Tibial nerve (tissue), 4 donors: ENCODE data around the gene OR3A2. TPM values are rescaled to one million over a fixed set of nuclear protein-coding genes. Genes with fewer than 3 reads are reported as not detected.
"Not testable (repeated sequence)": the region's sequence is repeated elsewhere in the genome, so short reads cannot be mapped to it uniquely, and the experiment has no call there.

ENCODE experiments used
- DNase-seq, 2 donors: peaks; one replicate each; pipeline ENCODE4 v3.0.0-alpha.2; 2019; ENCODE audit warnings: low spot score in 2 of 2
- H3K27ac ChIP-seq, 4 donors: fragments of 200-600 bp; sonication (generic) in 3 of 4; one replicate each; pipeline ENCODE4 v1.5.1; 2017 to 2019; ENCODE audit warnings: mild to moderate bottlenecking in 1 of 4
- H3K27me3 ChIP-seq, 2 donors: fragments of 200-600 bp; sonication (generic) in 1 of 2; one replicate each; pipeline versions ENCODE4 v1.5.1 to v1.6.0; 2017 to 2019
- H3K36me3 ChIP-seq, 3 donors: fragments of 200-600 bp; sonication (generic); one replicate each; pipeline ENCODE4 v1.5.1; 2018 to 2019
- H3K4me1 ChIP-seq, 4 donors: fragments of 200-600 bp; sonication (generic) in 3 of 4; one replicate each; pipeline ENCODE4 v1.5.1; 2017 to 2019
- H3K4me3 ChIP-seq, 4 donors: fragments of 200-600 bp; sonication (generic) in 3 of 4; one replicate each; pipeline ENCODE4 v1.5.1; 2017 to 2019; ENCODE audit warnings: mild to moderate bottlenecking in 1 of 4, moderate library complexity in 1 of 4
- H3K9me3 ChIP-seq, 4 donors: fragments of 200-600 bp; sonication (generic) in 3 of 4; one replicate each; pipeline ENCODE4 v1.5.1; 2017 to 2019
- CTCF ChIP-seq, 5 experiments: fragments of 200-600 bp in 3 of 5; fragments of 450-650 bp in 2 of 5; sonication (generic) in 3 of 5; IDR thresholded peaks; one replicate each; pipeline ENCODE4 v1.5.1; 2016 to 2019; ENCODE audit warnings: antibody characterized with exemption in 5 of 5, mild to moderate bottlenecking in 3 of 5, moderate library complexity in 2 of 5
- EP300 ChIP-seq, 2 donors: sonication (generic); formaldehyde crosslinking; IDR thresholded peaks; one replicate each; pipeline ENCODE4 v1.6.1; 2017; ENCODE audit warnings: antibody characterized with exemption in 2 of 2, mild to moderate bottlenecking in 1 of 2
- POLR2A ChIP-seq, 2 donors: fragments of 450-650 bp; IDR thresholded peaks; one replicate each; pipeline ENCODE4 v1.6.1; 2017; ENCODE audit warnings: antibody characterized with exemption in 2 of 2, mild to moderate bottlenecking in 2 of 2, moderate library complexity in 2 of 2
- WGBS, 2 donors: methylation state at CpG; one replicate each; pipeline ENCODE4 v1.1.5; 2018; 5-methylcytosine and 5-hydroxymethylcytosine counted together
- total RNA-seq, 4 donors: library from RNA; depleted of rRNA; stranded (reverse); fragments of >200 nt; gene quantifications; one replicate each; pipeline ENCODE4 v1.1.0, GENCODE V29; 2016

OR3A2 gene
- total RNA-seq, 4 donors from 2014 or later = 1.1 TPM; not detected in 3

- Histone ChIP-seq H3K36me3 (no peaks in the 10 kb centered on the region), H3K27ac (no peak within 1 kb of the TSS), H3K4me3 (no peak within 1 kb of the TSS), H3K9me3 (peaks cover 0 to 33% (median 2%) of the 10 kb centered on the region in 4 donors), H3K4me1 (no peaks in the 10 kb centered on the region), H3K27me3 (no peaks in the 10 kb centered on the region)
- DNase-seq = no peak
- 76 to 80% methylated on average over 3 of the region's 3 CpGs for WGBS, 2 donors
- TF ChIP-seq POLR2A (IDR thresholded peaks at IDR 0.05) = no peak
- TF ChIP-seq EP300 (IDR thresholded peaks at IDR 0.05) = no peak
- TF ChIP-seq CTCF (IDR thresholded peaks at IDR 0.05) = no peak
Observed at GRCh38 chr17:3411070-3411469, 25.0 kb upstream of the OR3A2 start, which contains the start of gene OR3A3. TSS of gene OR3A3 (plus strand) at chr17:3411370.

GRCh38 chr17:3403856-3404255, 17.7 kb upstream of the OR3A2 start:
- H3K9me3 ChIP-seq = peaks cover 0 to 37% (median 5%) of the 10 kb centered on the region in 4 donors
- H3K4me3 ChIP-seq, H3K27ac ChIP-seq, H3K27me3 ChIP-seq, H3K36me3 ChIP-seq, H3K4me1 ChIP-seq, DNase-seq: not testable (repeated sequence)
- 87 to 94% methylated on average over 1 of the region's 1 CpG for WGBS, 2 donors

GRCh38 chr17:3401786-3402185, 15.7 kb upstream of the OR3A2 start:
- no peak overlapping the region for H3K27ac ChIP-seq
- DNase-seq = no peak
- no peak for TF ChIP-seq CTCF (IDR thresholded peaks at IDR 0.05)
- no peak for TF ChIP-seq POLR2A (IDR thresholded peaks at IDR 0.05)
- TF ChIP-seq EP300 (IDR thresholded peaks at IDR 0.05) = no peak
- no peaks in the 10 kb centered on the region for H3K27me3 ChIP-seq
- peaks cover 0 to 18% (median 5%) of the 10 kb centered on the region in 4 donors for H3K9me3 ChIP-seq
- 53 to 66% methylated on average over 2 of the region's 2 CpGs for WGBS, 2 donors
- no peak overlapping the region for H3K4me3 ChIP-seq
- H3K4me1 ChIP-seq = no peaks in the 10 kb centered on the region
- no peaks in the 10 kb centered on the region for H3K36me3 ChIP-seq

GRCh38 chr17:3400055-3400454, 13.9 kb upstream of the OR3A2 start:
- no peaks in the 10 kb centered on the region for H3K4me1 ChIP-seq
- TF ChIP-seq POLR2A (IDR thresholded peaks at IDR 0.05) (no peak), EP300 (IDR thresholded peaks at IDR 0.05) (no peak), CTCF (IDR thresholded peaks at IDR 0.05) (no peak)
- 62 to 64% methylated on average over 6 of the region's 6 CpGs for WGBS, 2 donors
- no peak for DNase-seq
- no peaks in the 10 kb centered on the region for H3K36me3 ChIP-seq
- peaks cover 0 to 2% (median 0%) of the 10 kb centered on the region in 4 donors for H3K9me3 ChIP-seq
- H3K4me3 ChIP-seq = no peak overlapping the region
- no peaks in the 10 kb centered on the region for H3K27me3 ChIP-seq
- no peak overlapping the region for H3K27ac ChIP-seq

- H3K9me3 ChIP-seq = no peaks in the 10 kb centered on the region
- H3K27ac ChIP-seq = no peak within 1 kb of the TSS
- H3K36me3 ChIP-seq = no peaks in the 10 kb centered on the region
- no peaks in the 10 kb centered on the region for H3K4me1 ChIP-seq
- DNase-seq = no peak
- TF ChIP-seq POLR2A (IDR thresholded peaks at IDR 0.05) (no peak), CTCF (IDR thresholded peaks at IDR 0.05) (no peak), EP300 (IDR thresholded peaks at IDR 0.05) (no peak)
- H3K4me3 ChIP-seq = no peak within 1 kb of the TSS
- 82 to 86% methylated on average over 1 of the region's 1 CpG for WGBS, 2 donors
- H3K27me3 ChIP-seq = no peaks in the 10 kb centered on the region
Observed at GRCh38 chr17:3398310-3398709, 12.2 kb upstream of the OR3A2 start, which contains the start of gene OR1E1. TSS of gene OR1E1 (minus strand) at chr17:3398410. CDS start at chr17:3398410, 0 bp downstream.

- not testable (repeated sequence) for H3K9me3 ChIP-seq, H3K4me1 ChIP-seq, H3K4me3 ChIP-seq, H3K27ac ChIP-seq, H3K36me3 ChIP-seq, H3K27me3 ChIP-seq, DNase-seq
- 44 to 47% methylated on average over 7 of the region's 7 CpGs for WGBS, 2 donors
Observed at GRCh38 chr17:3397801-3398200, 11.7 kb upstream of the OR3A2 start.
